EH (cell line): Measurements from ENCODE around the gene HSPA1L.

Experiments used
- DNase-seq: peaks from one replicate; pipeline ENCODE4 v3.0.0-alpha.2; 2015; ENCODE audit warnings: low read depth

Gene HSPA1L

GRCh38 chr6:31763619-31763940 lies 51.5 kb downstream of the HSPA1L start:
- DNase-seq = peak; percentile 86

GRCh38 chr6:31762878-31763618 lies 52.0 kb downstream of the HSPA1L start:
- DNase-seq = no peak

- no peak for DNase-seq
Measured at GRCh38 chr6:31762356-31762755, 52.7 kb downstream of the HSPA1L start, which contains the start of gene SAPCD1. TSS of gene SAPCD1 (plus strand) at chr6:31762656. CDS start at chr6:31763055, 399 bp downstream.

- no peak for DNase-seq
Measured at GRCh38 chr6:31761343-31761742, 53.7 kb downstream of the HSPA1L start.

- no peak for DNase-seq
Measured at GRCh38 chr6:31760790-31761189, 54.3 kb downstream of the HSPA1L start.
